HG03060 (cell line): ENCODE measurements around the gene LRIG1.

Experiments used
- ATAC-seq: cut with Tn5 transposase; IDR thresholded peaks from one replicate; pipeline ENCODE4 v1.9.1; 2021; ENCODE audit warnings: low read depth, moderate number of reproducible peaks; ENCODE audit not compliant: unreplicated experiment

The LRIG1 gene

GRCh38 chr3:66507423-66508260 is 6.8 kb upstream of the LRIG1 start:
- ATAC-seq, result no peak

GRCh38 chr3:66506154-66506553 is 5.3 kb upstream of the LRIG1 start:
- no peak for ATAC-seq

DNA sequence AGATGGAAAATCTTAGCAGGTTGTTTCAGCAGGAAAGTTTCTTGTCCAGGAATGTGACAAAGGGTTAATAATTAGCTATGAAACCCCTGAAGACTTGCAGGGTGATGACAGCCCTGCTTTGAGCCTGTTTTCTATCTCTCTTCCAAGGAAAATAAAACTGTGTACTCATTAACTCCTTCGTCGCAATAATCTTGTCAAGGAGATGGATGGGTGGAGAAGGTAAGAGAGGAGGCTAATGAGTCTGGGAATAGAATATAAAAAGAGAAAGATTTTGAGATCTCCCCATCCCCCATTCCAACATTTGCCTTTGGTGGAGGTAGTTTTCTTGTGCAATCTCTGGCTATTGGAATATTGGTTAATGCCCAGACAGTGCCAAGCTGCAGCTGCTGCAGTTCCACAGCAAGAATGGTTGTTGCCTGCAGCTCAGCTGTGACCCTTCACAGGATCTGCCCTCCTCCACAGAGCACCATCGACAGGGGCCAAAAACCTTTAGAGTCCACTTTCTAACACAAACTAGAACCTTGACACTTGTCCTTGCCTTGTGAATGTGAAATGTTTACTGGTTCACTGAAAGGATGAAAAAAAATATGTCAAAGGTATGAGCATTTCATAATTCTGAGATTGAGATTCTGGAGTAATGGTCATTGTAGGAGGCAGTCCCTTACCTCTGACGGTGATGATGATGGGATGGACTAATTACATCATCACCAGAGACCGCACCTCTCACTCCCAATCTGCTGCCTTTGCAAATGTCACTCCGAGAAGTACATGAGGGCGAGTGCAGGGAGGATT is 4.2 kb upstream of the LRIG1 start:
- no peak for ATAC-seq

- no peak for ATAC-seq
These were observed 2.2 kb upstream of the LRIG1 start for GRCh38 chr3:66502981-66503380.

DNA sequence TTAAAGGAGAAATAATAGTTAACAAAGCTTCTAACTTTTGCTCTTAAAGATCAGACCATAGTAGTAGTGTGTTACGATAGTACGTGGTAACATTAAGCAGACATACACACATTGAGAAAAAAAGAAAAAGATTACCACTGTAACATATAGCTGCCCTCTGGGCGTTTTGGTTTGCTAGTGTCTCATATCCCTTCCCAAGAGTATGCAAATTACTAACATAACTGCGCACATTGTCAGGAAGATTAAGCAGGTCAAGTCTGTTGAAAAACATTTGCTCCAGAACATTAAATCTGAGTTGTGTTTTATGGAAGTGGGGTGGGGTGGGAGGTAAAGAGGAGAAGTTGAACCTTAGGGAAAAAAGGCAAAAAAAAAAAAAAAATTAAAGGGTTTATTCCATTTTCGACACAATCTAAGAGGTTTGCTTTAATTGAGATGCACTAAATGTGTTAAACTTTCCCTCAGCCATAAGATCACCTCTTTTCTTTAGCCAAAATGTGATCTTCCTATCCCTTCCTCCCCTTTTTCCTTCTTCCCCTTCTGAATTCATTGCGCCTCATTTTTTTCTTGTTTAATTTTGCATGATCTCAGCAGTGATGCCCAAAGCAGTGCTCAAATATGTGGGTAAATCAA is 1.5 kb upstream of the LRIG1 start:
- ATAC-seq, result no peak

DNA sequence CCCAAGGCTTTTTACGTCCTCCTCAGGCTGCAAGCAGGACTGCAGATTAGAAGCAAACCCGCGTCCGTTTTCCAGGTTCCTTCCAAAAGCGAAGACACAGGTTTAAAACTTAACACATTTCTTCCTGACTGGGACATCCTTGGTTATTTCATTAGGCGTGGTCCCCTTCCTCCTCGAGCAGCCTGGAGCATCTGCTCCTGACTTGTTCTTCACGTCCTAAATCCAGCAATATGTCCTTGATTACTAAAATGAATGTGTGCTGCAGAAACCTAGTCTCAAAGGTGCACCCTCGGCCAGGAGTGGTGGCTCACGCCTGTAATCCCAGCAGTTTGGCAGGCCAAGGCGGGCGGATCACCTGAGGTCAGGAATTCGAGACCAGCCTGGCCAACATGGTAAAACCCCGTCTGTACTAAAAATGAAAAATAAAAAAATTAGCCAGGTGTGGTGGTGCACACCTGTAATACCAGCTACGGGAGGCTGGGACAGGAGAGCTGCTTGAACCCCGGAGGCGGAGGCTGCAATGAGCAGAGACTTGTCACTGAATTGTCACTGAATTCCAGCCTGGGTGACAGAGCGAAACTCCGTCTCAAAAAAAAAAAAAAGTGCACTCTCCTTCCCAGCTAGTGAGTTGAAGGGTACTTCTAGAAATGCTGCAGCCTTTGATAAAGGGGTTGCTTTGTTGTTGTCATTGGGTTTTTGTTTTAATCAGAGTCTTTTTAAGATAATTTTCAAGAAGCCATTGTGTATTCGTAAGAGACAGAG is 842 bp upstream of the LRIG1 start:
- ATAC-seq, result no peak

- no peak for ATAC-seq
These were observed 794 bp downstream of the LRIG1 start for GRCh38 chr3:66499881-66500575.

- ATAC-seq, result no peak
These were observed 1.9 kb downstream of the LRIG1 start for GRCh38 chr3:66498687-66499621.

GRCh38 chr3:66497985-66498671 is 2.7 kb downstream of the LRIG1 start:
- no peak for ATAC-seq

- ATAC-seq, result no peak
These were observed 3.4 kb downstream of the LRIG1 start for GRCh38 chr3:66497288-66497984.

- ATAC-seq, result no peak
These were observed 4.1 kb downstream of the LRIG1 start for GRCh38 chr3:66496746-66497145.

DNA sequence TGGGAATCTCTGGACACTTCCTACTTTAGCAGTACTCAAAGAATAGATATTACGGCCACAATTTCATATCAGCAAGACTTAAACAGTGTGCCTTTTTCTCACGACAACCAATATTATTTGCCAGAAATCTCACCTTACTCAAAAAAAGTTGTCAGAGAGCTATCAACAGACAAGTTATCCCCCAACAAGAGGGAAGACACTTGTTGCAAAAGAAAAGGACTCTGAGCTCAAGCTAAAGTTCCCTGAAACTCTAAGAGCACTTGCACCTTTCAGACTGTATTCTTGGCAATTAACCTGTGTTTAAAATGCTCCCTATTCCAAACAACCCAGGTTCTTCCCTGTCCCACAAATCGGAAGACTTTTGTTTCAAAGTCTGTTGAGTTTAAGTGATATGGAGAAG is 4.5 kb downstream of the LRIG1 start:
- no peak for ATAC-seq

GRCh38 chr3:66495668-66496045 is 5.2 kb downstream of the LRIG1 start:
- ATAC-seq, result no peak

GRCh38 chr3:66494959-66495667 is 5.7 kb downstream of the LRIG1 start:
- no peak for ATAC-seq

GRCh38 chr3:66493458-66494099 is 7.2 kb downstream of the LRIG1 start:
- no peak for ATAC-seq

- ATAC-seq, result no peak
These were observed 8.2 kb downstream of the LRIG1 start for GRCh38 chr3:66492672-66493071.

DNA sequence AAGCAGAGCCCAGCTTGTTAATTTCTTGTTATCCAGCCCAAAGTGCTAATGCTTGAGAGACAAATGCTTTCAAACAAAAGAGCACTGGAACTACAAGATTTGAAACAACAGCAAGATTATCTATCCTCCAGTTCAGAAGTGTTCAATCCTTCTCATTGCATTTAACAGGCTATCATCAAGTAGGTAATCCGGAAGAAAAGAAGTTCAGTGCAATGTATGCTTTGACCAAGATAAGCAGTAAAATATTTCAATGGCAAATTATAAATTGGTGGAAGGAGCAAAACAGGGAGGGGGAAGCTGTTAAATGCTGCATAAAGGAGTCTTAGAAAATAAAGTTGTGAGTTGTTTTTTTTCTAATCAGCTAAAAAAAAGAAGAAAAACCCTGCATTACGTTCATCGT is 8.8 kb downstream of the LRIG1 start:
- no peak for ATAC-seq
